GM18520 (cell line): ENCODE measurements around the gene C10orf90.

Experiments used
- ATAC-seq: cut with Tn5 transposase; IDR thresholded peaks from one replicate; pipeline ENCODE4 v1.9.1; 2021; ENCODE audit not compliant: unreplicated experiment

Gene C10orf90

GRCh38 chr10:126675656-126676438 lies 5.4 kb upstream of the C10orf90 start:
- no peak for ATAC-seq

- no peak for ATAC-seq
These were observed 4.4 kb upstream of the C10orf90 start for GRCh38 chr10:126674741-126675515.

- ATAC-seq = no peak
These were observed 3.1 kb upstream of the C10orf90 start for GRCh38 chr10:126673565-126673964.

- ATAC-seq = no peak
These were observed 996 bp upstream of the C10orf90 start for GRCh38 chr10:126671402-126671975.

GRCh38 chr10:126670895-126671261 lies 385 bp upstream of the C10orf90 start:
- ATAC-seq = no peak

GRCh38 chr10:126669168-126669567 lies 1.3 kb downstream of the C10orf90 start:
- no peak for ATAC-seq

- no peak for ATAC-seq
These were observed 2.0 kb downstream of the C10orf90 start for GRCh38 chr10:126668505-126668904.

- ATAC-seq = no peak
These were observed 2.9 kb downstream of the C10orf90 start for GRCh38 chr10:126667568-126667967.

- ATAC-seq = no peak
These were observed 5.3 kb downstream of the C10orf90 start for GRCh38 chr10:126665207-126665606.

- no peak for ATAC-seq
These were observed 6.6 kb downstream of the C10orf90 start for GRCh38 chr10:126663880-126664279.

- ATAC-seq = no peak
These were observed 7.2 kb downstream of the C10orf90 start for GRCh38 chr10:126663328-126663727.

- ATAC-seq = no peak
These were observed 8.5 kb downstream of the C10orf90 start for GRCh38 chr10:126661841-126662515.

- no peak for ATAC-seq
These were observed 9.1 kb downstream of the C10orf90 start for GRCh38 chr10:126661356-126661755.

GRCh38 chr10:126659750-126660149 lies 10.7 kb downstream of the C10orf90 start:
- ATAC-seq = no peak

- no peak for ATAC-seq
These were observed 11.6 kb downstream of the C10orf90 start for GRCh38 chr10:126658928-126659327.

GRCh38 chr10:126654579-126654978 lies 15.9 kb downstream of the C10orf90 start:
- no peak for ATAC-seq

- no peak for ATAC-seq
These were observed 19.0 kb downstream of the C10orf90 start for GRCh38 chr10:126651467-126651866.

- ATAC-seq = no peak
These were observed 20.3 kb downstream of the C10orf90 start for GRCh38 chr10:126650161-126650560.

GRCh38 chr10:126647116-126647515 lies 23.4 kb downstream of the C10orf90 start:
- no peak for ATAC-seq

GRCh38 chr10:126646110-126646509 lies 24.4 kb downstream of the C10orf90 start:
- ATAC-seq = no peak

GRCh38 chr10:126640401-126640800 lies 30.1 kb downstream of the C10orf90 start:
- no peak for ATAC-seq
